Non-pigmented ciliary epithelial cell (primary cell): ENCODE results near the gene MYCBP2.
"Not testable (repeated sequence)": the region's sequence is repeated elsewhere in the genome, so short reads cannot be mapped to it uniquely, and the experiment has no call there.

Experiments
- DNase-seq: peaks from one replicate; pipeline ENCODE4 v3.0.0-alpha.2; 2010; ENCODE audit warnings: low read depth

The MYCBP2 gene

GRCh38 chr13:77338329-77338728 lies 11.4 kb upstream of the MYCBP2 start:
- no peak for DNase-seq

GRCh38 chr13:77337159-77337558 lies 10.3 kb upstream of the MYCBP2 start:
- no peak for DNase-seq

- no peak for DNase-seq
Observed at GRCh38 chr13:77335543-77335942, 8.6 kb upstream of the MYCBP2 start.

GRCh38 chr13:77333594-77333993 lies 6.7 kb upstream of the MYCBP2 start:
- no peak for DNase-seq

GRCh38 chr13:77331421-77331820 lies 4.5 kb upstream of the MYCBP2 start:
- DNase-seq, result no peak

- DNase-seq, result no peak
Observed at GRCh38 chr13:77329911-77330584, 3.2 kb upstream of the MYCBP2 start.

GRCh38 chr13:77329133-77329910 lies 2.4 kb upstream of the MYCBP2 start:
- peak; percentile 91 for DNase-seq

GRCh38 chr13:77328819-77329132 lies 1.9 kb upstream of the MYCBP2 start:
- DNase-seq, result no peak

- no peak for DNase-seq
Observed at GRCh38 chr13:77325371-77325980, 1.4 kb downstream of the MYCBP2 start.

- no peak for DNase-seq
Observed at GRCh38 chr13:77323858-77324257, 3.0 kb downstream of the MYCBP2 start.

GRCh38 chr13:77319536-77319935 lies 7.4 kb downstream of the MYCBP2 start:
- DNase-seq, result no peak

GRCh38 chr13:77318741-77319140 lies 8.2 kb downstream of the MYCBP2 start:
- DNase-seq, result no peak

- no peak for DNase-seq
Observed at GRCh38 chr13:77316430-77316829, 10.5 kb downstream of the MYCBP2 start.

GRCh38 chr13:77315509-77315908 lies 11.4 kb downstream of the MYCBP2 start:
- not testable (repeated sequence) for DNase-seq

GRCh38 chr13:77313923-77314322 lies 13.0 kb downstream of the MYCBP2 start:
- no peak for DNase-seq

GRCh38 chr13:77312311-77312710 lies 14.6 kb downstream of the MYCBP2 start:
- no peak for DNase-seq

- no peak for DNase-seq
Observed at GRCh38 chr13:77310579-77311279, 16.2 kb downstream of the MYCBP2 start.

GRCh38 chr13:77310161-77310560 lies 16.7 kb downstream of the MYCBP2 start:
- DNase-seq, result no peak

- DNase-seq, result no peak
Observed at GRCh38 chr13:77309254-77309653, 17.6 kb downstream of the MYCBP2 start.

GRCh38 chr13:77306458-77306857 lies 20.4 kb downstream of the MYCBP2 start:
- DNase-seq, result no peak

GRCh38 chr13:77305266-77305665 lies 21.6 kb downstream of the MYCBP2 start:
- DNase-seq, result no peak

- peak; percentile 55 for DNase-seq
Observed at GRCh38 chr13:77300176-77301037, 26.5 kb downstream of the MYCBP2 start.
